Mononuclear cell (primary cell): ENCODE results near the gene ALKBH4. TPM values are rescaled to one million over a fixed set of nuclear protein-coding genes. Genes with fewer than 3 reads are reported as not detected.
"Not testable (repeated sequence)": the region's sequence is repeated elsewhere in the genome, so short reads cannot be mapped to it uniquely, and the experiment has no call there.

Experiments
- H3K27me3 ChIP-seq: 2 replicates; pipeline ENCODE4 v1.6.0; 2011; ENCODE audit warnings: low read length, control low read depth; ENCODE audit not compliant: insufficient read depth
- H3K4me1 ChIP-seq: 2 replicates; pipeline ENCODE4 v1.5.1; 2011; ENCODE audit warnings: mild to moderate bottlenecking, low read length, control low read depth; ENCODE audit not compliant: insufficient read depth
- H3K4me3 ChIP-seq: 2 replicates; pipeline ENCODE4 v1.5.1; 2011; ENCODE audit warnings: mild to moderate bottlenecking, low read length, moderate library complexity
- H3K9me3 ChIP-seq: 2 replicates; pipeline ENCODE4 v1.5.1; 2011; ENCODE audit warnings: low read depth, mild to moderate bottlenecking, control low read depth, low read length
- total RNA-seq: library from RNA; depleted of rRNA; stranded (reverse); fragments of >200 nt; gene quantifications from one replicate; pipeline ENCODE4 v1.2.3, GENCODE V29; 2012

ALKBH4 gene
- total RNA-seq, 1 donor, result 6.5 TPM

- not testable (repeated sequence) for H3K9me3 ChIP-seq, H3K27me3 ChIP-seq, H3K4me1 ChIP-seq, H3K4me3 ChIP-seq
These were observed 25.9 kb upstream of the ALKBH4 start for GRCh38 chr7:102490529-102491075.

DNA sequence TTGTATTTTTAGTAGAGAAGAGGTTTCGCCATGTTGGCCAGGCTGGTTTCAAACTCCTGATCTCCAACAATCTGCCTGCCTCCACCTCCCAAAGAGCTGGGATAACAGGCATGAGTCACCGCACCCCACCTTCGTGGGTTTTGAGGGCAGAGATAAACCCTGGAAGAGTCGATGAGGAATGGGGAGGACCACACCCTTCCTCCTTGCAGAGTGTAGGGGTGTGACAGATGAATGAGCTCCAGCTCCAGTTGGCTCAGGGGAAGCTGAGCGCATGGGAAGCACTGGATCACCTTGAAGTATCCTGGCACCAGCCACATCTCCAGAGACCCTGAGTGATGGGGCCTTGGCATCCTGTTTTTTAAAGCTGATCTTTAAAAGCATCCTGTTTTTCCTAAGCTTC is 19.7 kb upstream of the ALKBH4 start:
- H3K4me3 ChIP-seq, H3K9me3 ChIP-seq, H3K4me1 ChIP-seq, H3K27me3 ChIP-seq: not testable (repeated sequence)

GRCh38 chr7:102481962-102482361 is 17.3 kb upstream of the ALKBH4 start:
- not testable (repeated sequence) for H3K4me3 ChIP-seq, H3K9me3 ChIP-seq, H3K27me3 ChIP-seq, H3K4me1 ChIP-seq

- not testable (repeated sequence) for H3K27me3 ChIP-seq, H3K4me1 ChIP-seq, H3K4me3 ChIP-seq, H3K9me3 ChIP-seq
These were observed 15.4 kb upstream of the ALKBH4 start for GRCh38 chr7:102479982-102480637.

- not testable (repeated sequence) for H3K27me3 ChIP-seq, H3K4me1 ChIP-seq, H3K9me3 ChIP-seq, H3K4me3 ChIP-seq
These were observed 14.5 kb upstream of the ALKBH4 start for GRCh38 chr7:102479209-102479584.

GRCh38 chr7:102478314-102479208 is 13.9 kb upstream of the ALKBH4 start, which contains the start of gene POLR2J:
Gene POLR2J, minus strand, starts transcription at chr7:102478922. Its CDS starts 62 bp downstream, at chr7:102478860.
- H3K4me1 ChIP-seq, H3K9me3 ChIP-seq, H3K27me3 ChIP-seq: not testable (repeated sequence)
- H3K4me3 ChIP-seq, result peak within 1 kb of the TSS; percentile 36

GRCh38 chr7:102474736-102475435 is 10.2 kb upstream of the ALKBH4 start:
- H3K4me1 ChIP-seq, H3K4me3 ChIP-seq, H3K27me3 ChIP-seq, H3K9me3 ChIP-seq: not testable (repeated sequence)

DNA sequence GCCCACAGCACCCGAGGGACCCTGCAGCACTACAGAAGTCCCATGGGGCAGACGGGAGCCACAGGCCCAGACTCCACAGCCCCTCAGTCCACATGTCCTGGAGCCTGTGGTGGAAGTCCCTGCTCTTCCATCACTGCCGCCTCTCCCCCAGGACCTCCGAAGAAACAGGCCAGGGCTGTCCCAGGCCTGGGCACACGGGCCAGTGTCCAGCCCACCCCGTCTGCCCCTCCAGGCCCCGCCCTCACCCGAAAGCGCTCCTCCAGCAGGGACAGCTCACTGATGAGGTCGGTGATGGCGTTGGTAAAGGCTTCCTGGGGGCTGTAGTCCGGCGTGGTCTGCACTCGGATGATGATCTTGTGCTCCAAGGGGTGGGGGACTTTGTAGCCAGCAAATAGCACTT is 9.5 kb upstream of the ALKBH4 start:
- H3K4me1 ChIP-seq, H3K9me3 ChIP-seq, H3K4me3 ChIP-seq, H3K27me3 ChIP-seq: not testable (repeated sequence)

- H3K9me3 ChIP-seq, result no peaks in the 10 kb centered on the region
- H3K27me3 ChIP-seq, result no peaks in the 10 kb centered on the region
- H3K4me1 ChIP-seq, result no peaks in the 10 kb centered on the region
- no peak overlapping the region for H3K4me3 ChIP-seq
These were observed 8.8 kb upstream of the ALKBH4 start for GRCh38 chr7:102473271-102473991.

GRCh38 chr7:102472126-102473041 is 7.7 kb upstream of the ALKBH4 start:
- Histone ChIP-seq H3K9me3 (no peaks in the 10 kb centered on the region), H3K27me3 (no peaks in the 10 kb centered on the region), H3K4me1 (no peaks in the 10 kb centered on the region), H3K4me3 (no peak overlapping the region)

DNA sequence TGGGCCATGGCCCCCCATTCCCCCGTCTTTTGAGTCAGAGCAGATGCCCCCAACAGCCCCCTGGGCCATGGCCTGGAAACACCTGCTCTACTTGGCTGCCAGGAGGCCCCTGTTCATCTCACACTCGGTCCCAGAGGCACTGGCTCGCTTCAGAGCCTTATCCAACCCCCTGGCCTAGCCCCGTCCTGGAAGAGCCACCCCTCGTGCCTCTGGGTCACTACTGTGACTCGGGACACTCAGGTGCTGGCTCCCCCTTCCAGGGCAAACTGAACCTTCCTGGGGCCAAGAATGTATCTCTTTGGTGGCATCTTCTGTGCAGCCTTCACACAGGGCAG is 7.1 kb upstream of the ALKBH4 start:
- Histone ChIP-seq H3K27me3 (no peaks in the 10 kb centered on the region), H3K4me3 (no peak overlapping the region), H3K9me3 (no peaks in the 10 kb centered on the region), H3K4me1 (no peaks in the 10 kb centered on the region)

GRCh38 chr7:102469972-102470825 is 5.5 kb upstream of the ALKBH4 start:
- H3K4me1 ChIP-seq, result peaks cover 12% of the 10 kb centered on the region
- H3K9me3 ChIP-seq, result no peaks in the 10 kb centered on the region
- H3K4me3 ChIP-seq, result no peak overlapping the region
- no peaks in the 10 kb centered on the region for H3K27me3 ChIP-seq

GRCh38 chr7:102469351-102469971 is 4.8 kb upstream of the ALKBH4 start:
- peaks cover 14% of the 10 kb centered on the region for H3K4me1 ChIP-seq
- H3K27me3 ChIP-seq, result no peaks in the 10 kb centered on the region
- H3K9me3 ChIP-seq, result no peaks in the 10 kb centered on the region
- H3K4me3 ChIP-seq, result no peak overlapping the region
